B cell (primary cell): ENCODE measurements around the gene PAPPA.

Experiments
- EZH2 ChIP-seq: IDR thresholded peaks from 2 replicates; pipeline ENCODE4 v1.6.1; 2012; ENCODE audit warnings: borderline replicate concordance, low read depth, mild to moderate bottlenecking, moderate library complexity, low read length; ENCODE audit not compliant: insufficient read depth, poor library complexity, severe bottlenecking
- TF ChIP-seq, protein P1 (sequence below): fragments of 200-600 bp; IDR thresholded peaks from one replicate; pipeline ENCODE4 v1.8.0; 2022; ENCODE audit warnings: antibody characterized with exemption, mild to moderate bottlenecking

DNA sequence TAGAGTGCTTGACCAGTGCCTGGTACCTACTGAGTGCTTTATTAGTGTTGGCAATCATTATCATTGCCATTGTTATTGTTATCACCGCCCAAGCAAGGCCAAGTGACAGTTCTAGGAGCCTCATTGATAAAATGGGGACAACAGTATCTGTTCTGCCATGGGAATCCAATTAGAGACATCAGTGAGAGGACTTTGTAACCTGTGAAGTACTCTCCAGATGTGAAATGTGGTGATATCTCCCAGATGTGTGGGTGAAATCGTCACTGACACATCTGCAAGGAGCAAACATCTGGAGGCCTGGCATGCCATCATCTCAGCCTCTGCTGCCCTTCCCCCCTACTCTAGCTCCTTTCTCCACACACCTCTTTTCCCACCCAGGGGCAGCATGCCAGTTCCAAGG is 260.8 kb downstream of the PAPPA start:
- TF ChIP-seq, protein P1, sequence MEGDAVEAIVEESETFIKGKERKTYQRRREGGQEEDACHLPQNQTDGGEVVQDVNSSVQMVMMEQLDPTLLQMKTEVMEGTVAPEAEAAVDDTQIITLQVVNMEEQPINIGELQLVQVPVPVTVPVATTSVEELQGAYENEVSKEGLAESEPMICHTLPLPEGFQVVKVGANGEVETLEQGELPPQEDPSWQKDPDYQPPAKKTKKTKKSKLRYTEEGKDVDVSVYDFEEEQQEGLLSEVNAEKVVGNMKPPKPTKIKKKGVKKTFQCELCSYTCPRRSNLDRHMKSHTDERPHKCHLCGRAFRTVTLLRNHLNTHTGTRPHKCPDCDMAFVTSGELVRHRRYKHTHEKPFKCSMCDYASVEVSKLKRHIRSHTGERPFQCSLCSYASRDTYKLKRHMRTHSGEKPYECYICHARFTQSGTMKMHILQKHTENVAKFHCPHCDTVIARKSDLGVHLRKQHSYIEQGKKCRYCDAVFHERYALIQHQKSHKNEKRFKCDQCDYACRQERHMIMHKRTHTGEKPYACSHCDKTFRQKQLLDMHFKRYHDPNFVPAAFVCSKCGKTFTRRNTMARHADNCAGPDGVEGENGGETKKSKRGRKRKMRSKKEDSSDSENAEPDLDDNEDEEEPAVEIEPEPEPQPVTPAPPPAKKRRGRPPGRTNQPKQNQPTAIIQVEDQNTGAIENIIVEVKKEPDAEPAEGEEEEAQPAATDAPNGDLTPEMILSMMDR = no peak
- TF ChIP-seq EZH2 = no peak
